Measurements from ENCODE around the gene VWA8.

GRCh38 chr13:42002066-42002465, 41.2 kb upstream of the VWA8 start:
- TF ChIP-seq, protein P1, sequence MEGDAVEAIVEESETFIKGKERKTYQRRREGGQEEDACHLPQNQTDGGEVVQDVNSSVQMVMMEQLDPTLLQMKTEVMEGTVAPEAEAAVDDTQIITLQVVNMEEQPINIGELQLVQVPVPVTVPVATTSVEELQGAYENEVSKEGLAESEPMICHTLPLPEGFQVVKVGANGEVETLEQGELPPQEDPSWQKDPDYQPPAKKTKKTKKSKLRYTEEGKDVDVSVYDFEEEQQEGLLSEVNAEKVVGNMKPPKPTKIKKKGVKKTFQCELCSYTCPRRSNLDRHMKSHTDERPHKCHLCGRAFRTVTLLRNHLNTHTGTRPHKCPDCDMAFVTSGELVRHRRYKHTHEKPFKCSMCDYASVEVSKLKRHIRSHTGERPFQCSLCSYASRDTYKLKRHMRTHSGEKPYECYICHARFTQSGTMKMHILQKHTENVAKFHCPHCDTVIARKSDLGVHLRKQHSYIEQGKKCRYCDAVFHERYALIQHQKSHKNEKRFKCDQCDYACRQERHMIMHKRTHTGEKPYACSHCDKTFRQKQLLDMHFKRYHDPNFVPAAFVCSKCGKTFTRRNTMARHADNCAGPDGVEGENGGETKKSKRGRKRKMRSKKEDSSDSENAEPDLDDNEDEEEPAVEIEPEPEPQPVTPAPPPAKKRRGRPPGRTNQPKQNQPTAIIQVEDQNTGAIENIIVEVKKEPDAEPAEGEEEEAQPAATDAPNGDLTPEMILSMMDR (IDR thresholded peaks at IDR 0.05): no peak
- TF ChIP-seq EP300 (IDR thresholded peaks at IDR 0.05) (no peak), POLR2A (IDR thresholded peaks at IDR 0.05) (no peak)
